ENCODE data around the gene SLC2A2. TPM values are rescaled to one million over a fixed set of nuclear protein-coding genes. Genes with fewer than 3 reads are reported as not detected.

SLC2A2 gene
- total RNA-seq (2022; extraction: Qiagen RNA extraction), result not detected in 5 replicates

DNA sequence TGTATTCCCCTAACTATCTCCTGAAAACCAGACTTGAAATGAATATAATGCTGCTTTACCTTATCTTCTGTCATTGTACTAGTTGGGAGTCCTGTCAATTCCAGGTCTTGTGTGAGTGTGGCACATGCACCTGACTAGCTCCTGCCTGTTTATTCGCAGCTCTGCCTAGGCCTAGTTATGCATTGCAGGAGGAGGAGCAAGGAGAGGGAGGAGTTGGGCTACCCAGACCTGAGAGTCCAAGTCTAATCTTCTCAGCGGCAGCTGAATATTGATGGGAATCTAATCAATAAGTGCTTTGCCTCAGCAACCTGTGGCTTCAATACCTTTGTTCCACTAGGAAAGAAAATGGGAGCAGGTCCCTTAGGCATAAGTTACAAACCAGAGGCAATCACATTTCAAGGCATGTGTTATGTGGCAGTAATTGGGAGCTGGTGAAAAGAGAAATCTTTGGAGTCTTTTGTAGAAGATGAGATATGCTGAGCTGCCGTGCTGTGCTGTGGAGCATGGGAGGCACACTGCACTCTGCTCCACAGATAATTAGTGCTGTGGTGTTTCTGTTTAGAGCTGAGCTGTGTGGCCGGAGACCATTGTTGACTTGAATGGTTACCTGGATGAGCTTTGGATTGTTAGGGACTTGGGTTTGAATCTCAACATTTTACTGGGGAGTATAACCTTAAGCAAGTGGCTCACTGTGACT is at the start of gene SLC2A2:
Gene SLC2A2, minus strand, starts transcription at position 124 of the 697 bp plus-strand sequence. Its CDS starts 50 bp downstream, at position 74.

Other genes starting within 250 kb of the SLC2A2 start
- 204 to 312 TPM (median 276 TPM) in 5 replicates for gene RPL22L1, start 156.5 kb downstream of the SLC2A2 start, total RNA-seq (2022; extraction: Qiagen RNA extraction)
- gene EIF5A2, start 118.1 kb downstream of the SLC2A2 start, total RNA-seq (2022; extraction: Qiagen RNA extraction), result 10.8 to 17.2 TPM (median 14.6 TPM) in 5 replicates

Measured in A549 treated with Hydrocortisone at 1 μM for 4 hours (cell line).